K562 (cell line): ENCODE measurements around the gene WWTR1.

Source experiments
- CREB1 ChIP-seq, 2 experiments: sonication (generic) in 1 of 2; formaldehyde crosslinking in 1 of 2; IDR thresholded peaks; 2 replicates each; pipeline versions ENCODE4 v1.6.1 to v1.8.0; 2012 to 2022; ENCODE audit warnings: inconsistent platforms in 1 of 2, mild to moderate bottlenecking in 1 of 2, missing genetic modification reagents in 1 of 2, moderate library complexity in 1 of 2
- CTCF ChIP-seq, 3 experiments: IDR thresholded peaks in 2 of 3; conservative IDR thresholded peaks in 1 of 3; 2 replicates each; pipeline ENCODE4 v1.5.1; 2011 to 2012; ENCODE audit warnings: low read length in 3 of 3, mild to moderate bottlenecking in 3 of 3, control low read depth in 2 of 3, improper control_type of control experiment in 1 of 3, inconsistent platforms in 1 of 3, low read depth in 1 of 3, mixed read lengths in 1 of 3, moderate library complexity in 1 of 3; ENCODE audit not compliant: insufficient read depth in 2 of 3
- E2F1 ChIP-seq: sonication (generic); formaldehyde crosslinking; IDR thresholded peaks from 2 replicates; pipeline ENCODE4 v1.8.1; 2023; ENCODE audit warnings: mild to moderate bottlenecking, missing genetic modification reagents, moderate library complexity
- ZNF507 ChIP-seq: conservative IDR thresholded peaks from 2 replicates; pipeline ENCODE4 v1.6.1; 2017; ENCODE audit warnings: missing genetic modification characterization, missing compliant biosample characterization

- no peak for TF ChIP-seq CREB1 (IDR thresholded peaks at IDR 0.05)
- TF ChIP-seq CREB1 (CRISPR knock-in tag; IDR thresholded peaks at IDR 0.05), result no peak
- no peak for TF ChIP-seq E2F1 (CRISPR knock-in tag)
- no peak for TF ChIP-seq ZNF507 (tag)
- no peak for TF ChIP-seq CTCF (IDR thresholded peaks at IDR 0.05 in 2 of 3, conservative IDR thresholded peaks at IDR 0.05 in 1 of 3; ENCODE audit: insufficient read depth in 2 of 3, low read depth in 1 of 3, low read length in 3 of 3)
These were observed 119.5 kb downstream of the WWTR1 start for GRCh38 chr3:149538371-149538770.
